ENCODE results near the gene FBN2. TPM values are rescaled to one million over a fixed set of nuclear protein-coding genes. Genes with fewer than 3 reads are reported as not detected.

The FBN2 gene
- polyA plus RNA-seq, 1 donor from 2014 or later: 1.6 TPM

DNA sequence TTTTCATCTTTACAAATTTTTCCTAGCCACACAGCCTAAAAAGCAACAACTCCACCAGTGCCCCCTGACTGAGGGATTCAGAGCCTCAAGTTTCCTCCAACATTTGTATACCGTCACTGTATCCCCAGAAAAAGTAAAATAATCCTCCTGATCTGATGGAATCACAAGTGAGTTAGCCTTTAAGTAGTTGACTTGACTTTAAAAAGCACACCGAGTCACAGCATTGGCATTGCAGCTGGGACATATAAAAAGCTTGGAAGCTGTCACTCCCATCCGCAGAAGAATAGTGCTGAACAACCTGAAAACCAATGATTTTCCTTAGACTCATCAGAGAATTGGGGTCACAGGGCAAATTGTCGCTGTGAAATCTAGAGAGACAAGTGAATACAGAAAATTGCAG is 41.6 kb upstream of the FBN2 start:
- H3F3A ChIP-seq (ENCODE audit: insufficient read depth, low read length, poor library complexity, severe bottlenecking): no peaks in the 10 kb centered on the region
- no peaks in the 10 kb centered on the region for H3K9me3 ChIP-seq (ENCODE audit: low read length)
- H3K79me2 ChIP-seq (replicated peaks; ENCODE audit: insufficient read depth, low read length): no peaks in the 10 kb centered on the region
- no peaks in the 10 kb centered on the region for H3K9me2 ChIP-seq (ENCODE audit: insufficient read depth, low read length)
- H3K9ac ChIP-seq (ENCODE audit: low read length): no peak overlapping the region
- no peak overlapping the region for H3K4me3 ChIP-seq (ENCODE audit: low read length)
- H4K20me1 ChIP-seq (ENCODE audit: insufficient read depth): no peaks in the 10 kb centered on the region
- no peak overlapping the region for H2AFZ ChIP-seq (ENCODE audit: low read depth, low read length)
- no peaks in the 10 kb centered on the region for H3K27me3 ChIP-seq (ENCODE audit: insufficient read depth, low read depth, low read length)
- H3K27ac ChIP-seq (ENCODE audit: low read length): no peak overlapping the region
- no peaks in the 10 kb centered on the region for H3K36me3 ChIP-seq (ENCODE audit: insufficient read depth, low read length)
- TF ChIP-seq RAD21 (conservative IDR thresholded peaks at IDR 0.05) (no peak), EZH2 (IDR thresholded peaks at IDR 0.05; ENCODE audit: borderline replicate concordance, insufficient read depth, low read length, poor library complexity, severe bottlenecking) (no peak), TAF1 (IDR thresholded peaks at IDR 0.05; ENCODE audit: low read depth) (no peak), SMC3 (conservative IDR thresholded peaks at IDR 0.05; ENCODE audit: poor library complexity) (no peak), EP300 (conservative IDR thresholded peaks at IDR 0.05; ENCODE audit: poor library complexity, severe bottlenecking) (no peak), POLR2AphosphoS5 (IDR thresholded peaks at IDR 0.05) (no peak), MXI1 (conservative IDR thresholded peaks at IDR 0.05; ENCODE audit: poor library complexity, severe bottlenecking) (no peak)
- TF ChIP-seq, protein P1, sequence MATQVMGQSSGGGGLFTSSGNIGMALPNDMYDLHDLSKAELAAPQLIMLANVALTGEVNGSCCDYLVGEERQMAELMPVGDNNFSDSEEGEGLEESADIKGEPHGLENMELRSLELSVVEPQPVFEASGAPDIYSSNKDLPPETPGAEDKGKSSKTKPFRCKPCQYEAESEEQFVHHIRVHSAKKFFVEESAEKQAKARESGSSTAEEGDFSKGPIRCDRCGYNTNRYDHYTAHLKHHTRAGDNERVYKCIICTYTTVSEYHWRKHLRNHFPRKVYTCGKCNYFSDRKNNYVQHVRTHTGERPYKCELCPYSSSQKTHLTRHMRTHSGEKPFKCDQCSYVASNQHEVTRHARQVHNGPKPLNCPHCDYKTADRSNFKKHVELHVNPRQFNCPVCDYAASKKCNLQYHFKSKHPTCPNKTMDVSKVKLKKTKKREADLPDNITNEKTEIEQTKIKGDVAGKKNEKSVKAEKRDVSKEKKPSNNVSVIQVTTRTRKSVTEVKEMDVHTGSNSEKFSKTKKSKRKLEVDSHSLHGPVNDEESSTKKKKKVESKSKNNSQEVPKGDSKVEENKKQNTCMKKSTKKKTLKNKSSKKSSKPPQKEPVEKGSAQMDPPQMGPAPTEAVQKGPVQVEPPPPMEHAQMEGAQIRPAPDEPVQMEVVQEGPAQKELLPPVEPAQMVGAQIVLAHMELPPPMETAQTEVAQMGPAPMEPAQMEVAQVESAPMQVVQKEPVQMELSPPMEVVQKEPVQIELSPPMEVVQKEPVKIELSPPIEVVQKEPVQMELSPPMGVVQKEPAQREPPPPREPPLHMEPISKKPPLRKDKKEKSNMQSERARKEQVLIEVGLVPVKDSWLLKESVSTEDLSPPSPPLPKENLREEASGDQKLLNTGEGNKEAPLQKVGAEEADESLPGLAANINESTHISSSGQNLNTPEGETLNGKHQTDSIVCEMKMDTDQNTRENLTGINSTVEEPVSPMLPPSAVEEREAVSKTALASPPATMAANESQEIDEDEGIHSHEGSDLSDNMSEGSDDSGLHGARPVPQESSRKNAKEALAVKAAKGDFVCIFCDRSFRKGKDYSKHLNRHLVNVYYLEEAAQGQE (IDR thresholded peaks at IDR 0.05; ENCODE audit: borderline replicate concordance): no peak
- TF ChIP-seq, protein P2, sequence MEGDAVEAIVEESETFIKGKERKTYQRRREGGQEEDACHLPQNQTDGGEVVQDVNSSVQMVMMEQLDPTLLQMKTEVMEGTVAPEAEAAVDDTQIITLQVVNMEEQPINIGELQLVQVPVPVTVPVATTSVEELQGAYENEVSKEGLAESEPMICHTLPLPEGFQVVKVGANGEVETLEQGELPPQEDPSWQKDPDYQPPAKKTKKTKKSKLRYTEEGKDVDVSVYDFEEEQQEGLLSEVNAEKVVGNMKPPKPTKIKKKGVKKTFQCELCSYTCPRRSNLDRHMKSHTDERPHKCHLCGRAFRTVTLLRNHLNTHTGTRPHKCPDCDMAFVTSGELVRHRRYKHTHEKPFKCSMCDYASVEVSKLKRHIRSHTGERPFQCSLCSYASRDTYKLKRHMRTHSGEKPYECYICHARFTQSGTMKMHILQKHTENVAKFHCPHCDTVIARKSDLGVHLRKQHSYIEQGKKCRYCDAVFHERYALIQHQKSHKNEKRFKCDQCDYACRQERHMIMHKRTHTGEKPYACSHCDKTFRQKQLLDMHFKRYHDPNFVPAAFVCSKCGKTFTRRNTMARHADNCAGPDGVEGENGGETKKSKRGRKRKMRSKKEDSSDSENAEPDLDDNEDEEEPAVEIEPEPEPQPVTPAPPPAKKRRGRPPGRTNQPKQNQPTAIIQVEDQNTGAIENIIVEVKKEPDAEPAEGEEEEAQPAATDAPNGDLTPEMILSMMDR (IDR thresholded peaks at IDR 0.05; ENCODE audit: poor library complexity, severe bottlenecking): no peak
- no peak overlapping the region for H3K4me2 ChIP-seq (ENCODE audit: low read length)

DNA sequence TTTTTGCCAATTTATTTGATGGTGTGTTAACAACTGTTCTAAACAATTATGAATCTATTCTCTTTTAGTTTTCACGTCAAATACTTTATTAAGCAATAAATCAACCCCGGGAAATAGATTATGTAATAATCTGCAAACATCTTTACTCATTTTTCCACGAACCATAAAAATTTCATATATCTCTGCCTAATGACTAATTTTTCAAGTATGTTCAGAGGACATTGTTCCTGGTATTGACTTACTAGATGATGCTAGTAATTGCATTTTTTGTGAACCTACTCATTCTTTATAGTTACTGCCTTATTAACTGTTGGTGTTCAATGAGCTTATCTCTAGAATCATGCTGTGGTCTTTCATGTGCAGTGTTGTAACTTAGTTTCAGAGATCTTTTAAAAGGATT is 41.0 kb upstream of the FBN2 start:
- H3K27ac ChIP-seq (ENCODE audit: low read length): no peak overlapping the region
- no peak overlapping the region for H3K4me3 ChIP-seq (ENCODE audit: low read length)
- H3K79me2 ChIP-seq (replicated peaks; ENCODE audit: insufficient read depth, low read length): no peaks in the 10 kb centered on the region
- TF ChIP-seq POLR2AphosphoS5 (IDR thresholded peaks at IDR 0.05): no peak
- no peak for TF ChIP-seq EZH2 (IDR thresholded peaks at IDR 0.05; ENCODE audit: borderline replicate concordance, insufficient read depth, low read length, poor library complexity, severe bottlenecking)
- TF ChIP-seq, protein P2 (IDR thresholded peaks at IDR 0.05; ENCODE audit: poor library complexity, severe bottlenecking): no peak
- TF ChIP-seq MXI1 (conservative IDR thresholded peaks at IDR 0.05; ENCODE audit: poor library complexity, severe bottlenecking): no peak
- TF ChIP-seq TAF1 (IDR thresholded peaks at IDR 0.05; ENCODE audit: low read depth): no peak
- TF ChIP-seq, protein P1 (IDR thresholded peaks at IDR 0.05; ENCODE audit: borderline replicate concordance): no peak
- TF ChIP-seq SMC3 (conservative IDR thresholded peaks at IDR 0.05; ENCODE audit: poor library complexity): no peak
- no peak for TF ChIP-seq EP300 (conservative IDR thresholded peaks at IDR 0.05; ENCODE audit: poor library complexity, severe bottlenecking)
- no peak for TF ChIP-seq RAD21 (conservative IDR thresholded peaks at IDR 0.05)
- H4K20me1 ChIP-seq (ENCODE audit: insufficient read depth): no peaks in the 10 kb centered on the region
- no peaks in the 10 kb centered on the region for H3F3A ChIP-seq (ENCODE audit: insufficient read depth, low read length, poor library complexity, severe bottlenecking)
- H3K9me3 ChIP-seq (ENCODE audit: low read length): no peaks in the 10 kb centered on the region
- H3K27me3 ChIP-seq (ENCODE audit: insufficient read depth, low read depth, low read length): no peaks in the 10 kb centered on the region
- no peak overlapping the region for H3K4me2 ChIP-seq (ENCODE audit: low read length)
- H3K36me3 ChIP-seq (ENCODE audit: insufficient read depth, low read length): no peaks in the 10 kb centered on the region
- no peak overlapping the region for H2AFZ ChIP-seq (ENCODE audit: low read depth, low read length)
- H3K9me2 ChIP-seq (ENCODE audit: insufficient read depth, low read length): no peaks in the 10 kb centered on the region
- H3K9ac ChIP-seq (ENCODE audit: low read length): no peak overlapping the region
